Peyer's patch (tissue), 4 donors: ENCODE measurements around the gene LAPTM5. TPM values are rescaled to one million over a fixed set of nuclear protein-coding genes. Genes with fewer than 3 reads are reported as not detected.

Experiments
- DNase-seq, 3 donors: peaks; one replicate each; pipeline ENCODE4 v3.0.0-alpha.2; 2017 to 2019
- H3K27ac ChIP-seq, 4 donors: fragments of 200-600 bp; sonication (generic); one replicate each; pipeline ENCODE4 v1.5.1; 2016 to 2019
- H3K27me3 ChIP-seq, 2 donors: fragments of 200-600 bp; sonication (generic); one replicate each; pipeline ENCODE4 v1.5.1; 2019
- H3K36me3 ChIP-seq, 3 donors: fragments of 200-600 bp; sonication (generic); one replicate each; pipeline ENCODE4 v1.5.1; 2016 to 2019
- H3K4me1 ChIP-seq, 4 donors: fragments of 200-600 bp; sonication (generic); one replicate each; pipeline ENCODE4 v1.5.1; 2016 to 2019
- H3K4me3 ChIP-seq, 4 donors: fragments of 200-600 bp; sonication (generic); 1 replicate in 3 of 4; 2 replicates in 1 of 4; pipeline ENCODE4 v1.5.1; 2016 to 2019; ENCODE audit warnings: mild to moderate bottlenecking in 1 of 4
- H3K9me3 ChIP-seq, 4 donors: fragments of 200-600 bp; sonication (generic); one replicate each; pipeline ENCODE4 v1.5.1; 2016 to 2019; ENCODE audit warnings: mild to moderate bottlenecking in 1 of 4
- CTCF ChIP-seq, 6 experiments: fragments of 450-650 bp in 4 of 6; fragments of 200-600 bp in 2 of 6; sonication (generic) in 1 of 6; IDR thresholded peaks; one replicate each; pipeline ENCODE4 v1.5.1; 2017 to 2019; ENCODE audit warnings: antibody characterized with exemption in 6 of 6, mild to moderate bottlenecking in 3 of 6, moderate library complexity in 1 of 6
- POLR2A ChIP-seq, 2 donors: fragments of 450-650 bp; IDR thresholded peaks; one replicate each; pipeline ENCODE4 v1.5.1; 2017; ENCODE audit warnings: antibody characterized with exemption in 2 of 2, mild to moderate bottlenecking in 2 of 2, moderate library complexity in 2 of 2
- total RNA-seq, 4 donors: library from RNA; depleted of rRNA; stranded (reverse); fragments of >200 nt; gene quantifications; one replicate each; pipeline ENCODE4 v1.1.0, GENCODE V29; 2016

Gene LAPTM5
- total RNA-seq, 4 donors from 2014 or later: 10.3 to 77.6 (median 18.3) TPM

- no peak for DNase-seq
- H3K9me3 ChIP-seq: no peaks in the 10 kb centered on the region
- H3K4me3 ChIP-seq: peak overlapping the region; percentile 47 to 70 (median 60)
- H3K36me3 ChIP-seq: no peaks in the 10 kb centered on the region
- H3K4me1 ChIP-seq: peaks cover 0 to 39% (median 18%) of the 10 kb centered on the region in 4 donors
- no peaks in the 10 kb centered on the region for H3K27me3 ChIP-seq
- H3K27ac ChIP-seq: peak overlapping the region; percentile 81 to 97 (median 88)
- TF ChIP-seq CTCF (IDR thresholded peaks at IDR 0.05): no peak
- no peak for TF ChIP-seq POLR2A (IDR thresholded peaks at IDR 0.05)
These were observed 631 bp upstream of the LAPTM5 start for GRCh38 chr1:30758121-30758688.

DNA sequence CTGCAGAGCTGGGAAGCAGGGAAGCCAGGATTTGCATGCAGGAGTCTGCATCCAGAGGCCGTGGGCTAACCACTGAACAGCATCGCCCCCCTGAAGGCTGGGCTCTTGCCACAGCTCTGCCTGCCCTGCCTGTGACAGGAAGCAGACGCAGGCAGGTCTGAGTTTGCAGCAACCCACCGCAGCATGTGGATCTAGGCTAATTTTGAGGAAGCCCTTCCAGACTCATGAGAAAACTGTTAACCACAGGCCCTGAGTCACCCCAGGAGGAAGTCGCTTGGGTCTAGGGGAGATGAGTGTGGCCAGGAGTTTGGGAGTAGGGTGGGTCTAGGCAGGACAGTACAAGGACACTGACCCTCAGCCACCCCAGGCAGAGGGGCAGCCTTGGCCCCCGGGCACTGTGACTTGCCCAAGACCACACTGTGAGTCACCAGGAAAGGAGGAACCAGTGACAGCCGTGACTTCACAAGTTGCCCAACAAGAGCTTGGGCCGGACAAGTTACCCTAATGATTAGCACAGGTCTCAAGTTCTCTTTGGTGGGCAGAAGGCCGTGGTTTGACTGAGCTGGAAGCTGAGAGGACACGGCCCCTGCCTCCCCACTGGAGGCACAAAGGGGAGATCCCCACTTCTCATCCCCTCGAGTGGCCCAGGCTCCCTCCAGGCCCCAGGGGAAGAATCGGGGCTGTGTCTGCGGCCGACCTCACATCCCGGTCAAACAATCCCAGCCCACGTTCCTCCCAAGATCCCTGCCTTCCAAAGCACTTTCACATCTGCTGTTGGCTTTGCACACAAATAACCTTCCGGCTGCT lies 826 bp downstream of the LAPTM5 start:
- Histone ChIP-seq H3K4me3 (peak overlapping the region; percentile 47 to 70 (median 60)), H3K4me1 (peaks cover 0 to 52% (median 21%) of the 10 kb centered on the region in 4 donors), H3K36me3 (no peaks in the 10 kb centered on the region), H3K9me3 (no peaks in the 10 kb centered on the region), H3K27ac (peak overlapping the region; percentile 81 to 97 (median 88)), H3K27me3 (no peaks in the 10 kb centered on the region)
- TF ChIP-seq CTCF (IDR thresholded peaks at IDR 0.05): no peak
- peak in 1 of 2 donors; percentile 33 for TF ChIP-seq POLR2A (IDR thresholded peaks at IDR 0.05)
- DNase-seq: peak in 2 of 3 donors; percentile 90 to 92

DNA sequence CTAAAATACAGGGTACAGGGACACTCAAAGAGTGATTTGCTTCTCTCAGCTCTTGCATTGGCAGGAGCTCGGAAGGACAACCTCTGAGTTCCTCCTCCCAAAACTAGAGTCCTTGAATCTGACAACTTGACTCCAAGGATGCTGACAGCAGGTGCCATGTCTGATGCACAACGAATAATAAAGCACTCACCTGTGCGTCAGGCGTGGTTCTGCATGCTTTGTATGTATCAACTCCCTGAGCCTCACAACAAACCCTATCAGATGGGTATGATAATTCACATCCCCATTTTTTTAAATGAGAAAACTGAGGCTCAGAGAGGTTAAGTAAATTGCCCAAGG lies 1.4 kb downstream of the LAPTM5 start:
- no peaks in the 10 kb centered on the region for H3K27me3 ChIP-seq
- TF ChIP-seq CTCF (IDR thresholded peaks at IDR 0.05) (no peak), POLR2A (IDR thresholded peaks at IDR 0.05) (no peak)
- DNase-seq: no peak
- H3K4me3 ChIP-seq: peak overlapping the region; percentile 47 to 70 (median 60)
- H3K9me3 ChIP-seq: no peaks in the 10 kb centered on the region
- peak overlapping the region; percentile 81 to 97 (median 88) for H3K27ac ChIP-seq
- H3K36me3 ChIP-seq: no peaks in the 10 kb centered on the region
- H3K4me1 ChIP-seq: peaks cover 0 to 52% (median 24%) of the 10 kb centered on the region in 4 donors

- TF ChIP-seq CTCF (IDR thresholded peaks at IDR 0.05) (no peak), POLR2A (IDR thresholded peaks at IDR 0.05) (no peak)
- H3K27ac ChIP-seq: peak overlapping the region; percentile 81 to 97 (median 88)
- peaks cover 0 to 52% (median 28%) of the 10 kb centered on the region in 4 donors for H3K4me1 ChIP-seq
- no peaks in the 10 kb centered on the region for H3K36me3 ChIP-seq
- no peaks in the 10 kb centered on the region for H3K27me3 ChIP-seq
- H3K9me3 ChIP-seq: no peaks in the 10 kb centered on the region
- DNase-seq: no peak
- H3K4me3 ChIP-seq: peak overlapping the region; percentile 47 to 70 (median 60)
These were observed 1.8 kb downstream of the LAPTM5 start for GRCh38 chr1:30755746-30756145.

DNA sequence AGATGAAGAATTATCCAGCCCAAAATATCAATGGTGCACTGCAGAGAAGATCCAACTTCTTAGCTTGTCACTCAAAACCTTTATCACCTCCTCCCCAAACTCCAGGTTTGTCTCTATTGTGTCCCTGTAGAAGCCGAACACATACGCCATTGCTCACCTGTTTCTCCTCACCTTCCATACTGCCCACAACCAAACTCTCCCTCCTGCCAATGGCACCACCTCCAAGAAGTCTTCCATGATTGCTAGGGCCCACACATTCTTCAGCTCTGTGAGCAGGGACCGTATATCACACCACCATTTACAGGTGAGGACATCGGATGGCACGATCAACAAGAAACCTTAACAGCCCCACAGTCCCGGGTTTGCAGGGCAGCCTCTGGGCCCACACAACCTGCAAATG lies 2.2 kb downstream of the LAPTM5 start:
- Histone ChIP-seq H3K9me3 (no peaks in the 10 kb centered on the region), H3K4me1 (peaks cover 0 to 52% (median 28%) of the 10 kb centered on the region in 4 donors), H3K36me3 (no peaks in the 10 kb centered on the region), H3K4me3 (peak overlapping the region; percentile 47 to 70 (median 60)), H3K27me3 (no peaks in the 10 kb centered on the region), H3K27ac (peak overlapping the region; percentile 81 to 97 (median 88))
- DNase-seq: no peak
- TF ChIP-seq CTCF (IDR thresholded peaks at IDR 0.05) (no peak), POLR2A (IDR thresholded peaks at IDR 0.05) (no peak)
